ENCODE results near the gene FGF21.

The FGF21 gene

GRCh38 chr19:48735031-48735615 lies 20.2 kb upstream of the FGF21 start:
- H3K27ac ChIP-seq (ENCODE audit: low read length), result no peak overlapping the region
- H3K4me2 ChIP-seq (ENCODE audit: low read length), result no peak overlapping the region
- no peak for TF ChIP-seq EZH2phosphoT487 (IDR thresholded peaks at IDR 0.05; ENCODE audit: low read depth)
- TF ChIP-seq CTCF (IDR thresholded peaks at IDR 0.05; ENCODE audit: low read depth, low read length), result no peak
- no peaks in the 10 kb centered on the region for H3K79me2 ChIP-seq (ENCODE audit: low read length)
- H3K4me1 ChIP-seq (ENCODE audit: low read length), result no peaks in the 10 kb centered on the region
- no peak overlapping the region for H3K4me3 ChIP-seq (ENCODE audit: low read length)
- H3K9me3 ChIP-seq (ENCODE audit: insufficient read depth, low read length), result no peaks in the 10 kb centered on the region
- H4K20me1 ChIP-seq (ENCODE audit: insufficient read depth, low read length), result no peaks in the 10 kb centered on the region
- no peak overlapping the region for H3K9ac ChIP-seq (ENCODE audit: low read length)
- no peaks in the 10 kb centered on the region for H3K27me3 ChIP-seq (ENCODE audit: low read depth, low read length)
- no peaks in the 10 kb centered on the region for H3K36me3 ChIP-seq (replicated peaks; ENCODE audit: low read depth, low read length)
- H2AFZ ChIP-seq (ENCODE audit: low read depth, low read length), result no peak overlapping the region

GRCh38 chr19:48737360-48737998 lies 17.8 kb upstream of the FGF21 start:
- Histone ChIP-seq H3K4me3 (ENCODE audit: low read length) (no peak overlapping the region), H3K9ac (ENCODE audit: low read length) (no peak overlapping the region), H3K9me3 (ENCODE audit: insufficient read depth, low read length) (no peaks in the 10 kb centered on the region), H3K4me1 (ENCODE audit: low read length) (no peaks in the 10 kb centered on the region), H4K20me1 (ENCODE audit: insufficient read depth, low read length) (no peaks in the 10 kb centered on the region), H3K27ac (ENCODE audit: low read length) (no peak overlapping the region), H3K36me3 (replicated peaks; ENCODE audit: low read depth, low read length) (no peaks in the 10 kb centered on the region), H3K4me2 (ENCODE audit: low read length) (no peak overlapping the region), H3K27me3 (ENCODE audit: low read depth, low read length) (no peaks in the 10 kb centered on the region), H3K79me2 (ENCODE audit: low read length) (no peaks in the 10 kb centered on the region), H2AFZ (ENCODE audit: low read depth, low read length) (no peak overlapping the region)
- TF ChIP-seq CTCF (IDR thresholded peaks at IDR 0.05; ENCODE audit: low read depth, low read length) (no peak), EZH2phosphoT487 (IDR thresholded peaks at IDR 0.05; ENCODE audit: low read depth) (no peak)

GRCh38 chr19:48738557-48739403 lies 16.5 kb upstream of the FGF21 start:
- Histone ChIP-seq H2AFZ (ENCODE audit: low read depth, low read length) (no peak overlapping the region), H3K9ac (ENCODE audit: low read length) (no peak overlapping the region), H3K27ac (ENCODE audit: low read length) (no peak overlapping the region), H4K20me1 (ENCODE audit: insufficient read depth, low read length) (no peaks in the 10 kb centered on the region), H3K9me3 (ENCODE audit: insufficient read depth, low read length) (no peaks in the 10 kb centered on the region), H3K79me2 (ENCODE audit: low read length) (no peaks in the 10 kb centered on the region), H3K4me3 (ENCODE audit: low read length) (no peak overlapping the region), H3K4me2 (ENCODE audit: low read length) (no peak overlapping the region), H3K36me3 (replicated peaks; ENCODE audit: low read depth, low read length) (no peaks in the 10 kb centered on the region), H3K4me1 (ENCODE audit: low read length) (no peaks in the 10 kb centered on the region), H3K27me3 (ENCODE audit: low read depth, low read length) (no peaks in the 10 kb centered on the region)
- TF ChIP-seq EZH2phosphoT487 (IDR thresholded peaks at IDR 0.05; ENCODE audit: low read depth) (no peak), CTCF (IDR thresholded peaks at IDR 0.05; ENCODE audit: low read depth, low read length) (no peak)
